Cardiac muscle cell (in vitro differentiated cells and primary cell): ENCODE results near the gene SHISA9. TPM values are rescaled to one million over a fixed set of nuclear protein-coding genes. Genes with fewer than 3 reads are reported as not detected.

ENCODE experiments used
- DNase-seq, 2 donors: peaks; one replicate each; pipeline versions ENCODE4 v3.0.0 to v3.0.0-alpha.2; 2010 to 2017; ENCODE audit warnings: low read depth in 1 of 2, low spot score in 1 of 2
- H3K27ac ChIP-seq: fragments of 200-600 bp; sonication (generic); 2 replicates; pipeline ENCODE4 v1.5.1; 2016
- H3K27me3 ChIP-seq: fragments of 200-600 bp; sonication (generic); 2 replicates; pipeline ENCODE4 v1.6.0; 2016; ENCODE audit warnings: control low read depth
- H3K36me3 ChIP-seq: fragments of 200-600 bp; sonication (generic); 2 replicates; pipeline ENCODE4 v1.5.1; 2016; ENCODE audit warnings: control low read depth
- H3K4me1 ChIP-seq: fragments of 200-600 bp; sonication (generic); 2 replicates; pipeline ENCODE4 v1.8.1; 2017; ENCODE audit warnings: low read depth, mild to moderate bottlenecking, mixed run types
- H3K4me3 ChIP-seq: fragments of 200-600 bp; sonication (generic); 2 replicates; pipeline ENCODE4 v1.5.1; 2016; ENCODE audit warnings: mild to moderate bottlenecking
- H3K9me3 ChIP-seq: fragments of 200-600 bp; sonication (generic); 2 replicates; pipeline ENCODE4 v1.5.1; 2017; ENCODE audit warnings: low read depth, mild to moderate bottlenecking, control low read depth
- CTCF ChIP-seq: IDR thresholded peaks from 2 replicates; pipeline ENCODE4 v1.5.1; 2012; ENCODE audit warnings: low read depth, mild to moderate bottlenecking, low read length
- polyA plus RNA-seq: library from polyadenylated mRNA; unstranded; fragments of >200 nt; fragmentation: Nextera tagmentation; extraction: Ambion mirVana; gene quantifications from 2 replicates; pipeline ENCODE4 v1.2.1, GENCODE V29; 2016
- total RNA-seq: library from RNA; depleted of rRNA; stranded (reverse); fragments of >200 nt; gene quantifications from 2 replicates; pipeline ENCODE4 v1.2.3, GENCODE V29; 2016

SHISA9 gene
- total and polyA plus RNA-seq, 2 experiments from 2014 or later = 0.03 TPM; not detected in 1

GRCh38 chr16:13146829-13147228 is 245.4 kb downstream of the SHISA9 start:
- H3K27ac ChIP-seq = no peak overlapping the region
- no peaks in the 10 kb centered on the region for H3K9me3 ChIP-seq
- no peaks in the 10 kb centered on the region for H3K36me3 ChIP-seq
- H3K4me1 ChIP-seq = no peaks in the 10 kb centered on the region
- H3K4me3 ChIP-seq = no peak overlapping the region
- H3K27me3 ChIP-seq = no peaks in the 10 kb centered on the region
- DNase-seq = no peak
- no peak for TF ChIP-seq CTCF

- DNase-seq = no peak
- no peak overlapping the region for H3K4me3 ChIP-seq
- H3K27me3 ChIP-seq = no peaks in the 10 kb centered on the region
- TF ChIP-seq CTCF = no peak
- H3K27ac ChIP-seq = no peak overlapping the region
- H3K9me3 ChIP-seq = no peaks in the 10 kb centered on the region
- H3K4me1 ChIP-seq = no peaks in the 10 kb centered on the region
- H3K36me3 ChIP-seq = no peaks in the 10 kb centered on the region
Observed at GRCh38 chr16:13148294-13148693, 246.9 kb downstream of the SHISA9 start.

GRCh38 chr16:13148836-13149235 is 247.4 kb downstream of the SHISA9 start:
- TF ChIP-seq CTCF = no peak
- H3K27me3 ChIP-seq = no peaks in the 10 kb centered on the region

GRCh38 chr16:13150181-13150885 is 248.9 kb downstream of the SHISA9 start:
- no peaks in the 10 kb centered on the region for H3K4me1 ChIP-seq
- TF ChIP-seq CTCF = no peak

More at GRCh38 chr16:13148836-13149235, 247.4 kb downstream of the SHISA9 start:
- Histone ChIP-seq H3K4me3 (no peak overlapping the region), H3K4me1 (no peaks in the 10 kb centered on the region), H3K36me3 (no peaks in the 10 kb centered on the region), H3K27ac (no peak overlapping the region), H3K9me3 (no peaks in the 10 kb centered on the region)
- DNase-seq = no peak

GRCh38 chr16:13153696-13154095 is 252.3 kb downstream of the SHISA9 start:
- no peaks in the 10 kb centered on the region for H3K36me3 ChIP-seq
- H3K27me3 ChIP-seq = no peaks in the 10 kb centered on the region
- H3K4me1 ChIP-seq = no peaks in the 10 kb centered on the region
- H3K4me3 ChIP-seq = no peak overlapping the region
- DNase-seq = no peak
- TF ChIP-seq CTCF = no peak
- H3K9me3 ChIP-seq = no peaks in the 10 kb centered on the region
- no peak overlapping the region for H3K27ac ChIP-seq

More at GRCh38 chr16:13150181-13150885, 248.9 kb downstream of the SHISA9 start:
- Histone ChIP-seq H3K9me3 (no peaks in the 10 kb centered on the region), H3K27ac (no peak overlapping the region), H3K27me3 (no peaks in the 10 kb centered on the region), H3K4me3 (no peak overlapping the region), H3K36me3 (no peaks in the 10 kb centered on the region)
- no peak for DNase-seq
